Heart right ventricle (tissue), 16 donors: ENCODE results near the gene TET1. TPM values are rescaled to one million over a fixed set of nuclear protein-coding genes. Genes with fewer than 3 reads are reported as not detected.

Source experiments
- ATAC-seq, 8 donors: fragments of 200-7000 bp; cut with Tn5 transposase; one replicate each; pipeline ENCODE4 v1.9.1; 2020; ENCODE audit warnings: mild to moderate bottlenecking in 8 of 8, moderate library complexity in 8 of 8, moderate number of reproducible peaks in 1 of 8
- DNase-seq, 2 donors: peaks; one replicate each; pipeline ENCODE4 v3.0.0-alpha.2; 2020
- H3K27ac ChIP-seq, 10 donors: fragments of 200-600 bp; sonication (generic) in 2 of 10; one replicate each; pipeline versions ENCODE4 v1.5.0 to v1.8.0; 2020 to 2022; ENCODE audit warnings: mild to moderate bottlenecking in 3 of 10
- H3K27me3 ChIP-seq, 7 donors: fragments of 200-600 bp; one replicate each; pipeline ENCODE4 v1.8.0; 2021 to 2022; ENCODE audit warnings: mild to moderate bottlenecking in 2 of 7
- H3K36me3 ChIP-seq, 9 donors: fragments of 200-600 bp; sonication (generic) in 1 of 9; one replicate each; pipeline versions ENCODE4 v1.5.0 to v1.8.0; 2020 to 2022; ENCODE audit warnings: mild to moderate bottlenecking in 2 of 9
- H3K4me1 ChIP-seq, 9 donors: fragments of 200-600 bp; sonication (generic) in 1 of 9; one replicate each; pipeline versions ENCODE4 v1.5.0 to v1.8.0; 2020 to 2022; ENCODE audit warnings: mild to moderate bottlenecking in 4 of 9
- H3K4me3 ChIP-seq, 10 donors: fragments of 200-600 bp; sonication (generic) in 2 of 10; one replicate each; pipeline versions ENCODE4 v1.5.0 to v1.8.0; 2020 to 2022; ENCODE audit warnings: mild to moderate bottlenecking in 7 of 10, moderate library complexity in 2 of 10
- H3K9me3 ChIP-seq, 11 donors: fragments of 200-600 bp in 10 of 11; sonication (generic) in 2 of 11; one replicate each; pipeline versions ENCODE4 v1.5.0 to v1.8.0; 2013 to 2022; ENCODE audit warnings: mild to moderate bottlenecking in 2 of 11, control low read depth in 1 of 11, moderate library complexity in 1 of 11
- WGBS, 2 donors: extraction: QIAGEN DNeasy Blood & Tissue Kit; methylation state at CpG; one replicate each; pipeline ENCODE4 v1.1.7; 2013; ENCODE audit warnings: inconsistent platforms in 1 of 2; 5-methylcytosine and 5-hydroxymethylcytosine counted together
- intact Hi-C, 10 donors: fragments of 100-400 bp; cut with DNase I; formaldehyde crosslinking; loops; one replicate each; pipeline versions ENCODE4 v1.11.1 to v1.14.2; 2022
- polyA plus RNA-seq, 2 donors: library from polyadenylated mRNA; stranded (reverse); fragments of 200-250 nt; gene quantifications; one replicate each; pipeline ENCODE4 v1.2.3, GENCODE V29; 2013
- total RNA-seq, 10 donors: library from RNA; stranded (reverse); fragmentation: NEBNext Ultra II Directional in 3 of 10; extraction: Animal tissue kit (Norgen Biotek cat#: 25700) in 3 of 10; gene quantifications; one replicate each; pipeline versions ENCODE4 v1.2.1 to v1.2.4, GENCODE V29; 2021 to 2023
- TF ChIP-seq, protein P1 (sequence below), 9 donors: fragments of 200-600 bp; sonication (generic) in 2 of 9; IDR thresholded peaks; one replicate each; pipeline versions ENCODE4 v1.5.0 to v1.8.0; 2021 to 2022; ENCODE audit warnings: antibody characterized with exemption in 9 of 9, mild to moderate bottlenecking in 5 of 9, moderate library complexity in 1 of 9
- donor health status: Arrhythmogenic right ventricular cardiomyopathy.
- donor health status: ischemic (EF 13 %, LVEDD 7.1; RV severe dilation, severe dysfunction).
- donor health status: healthy with polysubstance abuse.
- donor health status: DM: no; HTN: yes; CAD: no.
- donor health status: DM: no; HTN: no; CAD: no.
- donor health status: ischemic (EF 25% LVEDD 6.9; RV normal size, moderate dysfunction).
- donor health status: ischemic (EF 25% LVEDD 5.7; RV mildly dilated, moderate dysfunction).
- donor health status: healthy.
- donor health status: DM: yes; HTN: yes; CAD: no.
- donor health status: Ischemic cardiomyopathy.
- donor health status: ischemic (EF 35%, LVEDD 5.7; RV mildly dilated, moderate dysfunction).
- donor health status: nonischemic (EF 11% LVEDD 7.7; RV severe dilation, severe dysfunction).
- donor health status: DM: yes; HTN: yes; CAD: no.
- donor health status: PGD.
- donor health status: ischemic (EF 29% LVEDD 5.4; RV normal size, mild dysfunction).
- donor health status: nonischemic (EF 23%, LVEDD 6.1; RV moderate dilation, normal function).

Gene TET1
- total and polyA plus RNA-seq, 12 donors = 0.17 to 4.2 (median 3.0) TPM

- H3K4me3 ChIP-seq = no peak overlapping the region
- peaks cover 0 to 54% (median 4%) of the 10 kb centered on the region in 7 donors for H3K27me3 ChIP-seq
- H3K27ac ChIP-seq = peak overlapping the region in 2 of 10 donors; percentile 17 to 22
- 63 to 72% methylated on average over 1 of the region's 1 CpG for WGBS, 2 donors
- no peaks in the 10 kb centered on the region for H3K36me3 ChIP-seq
- DNase-seq (no peak), ATAC-seq (peak in 1 of 8 donors; percentile 10)
- intact Hi-C loops = loop anchor here in 2 of 10 donors (10.0 kb wide), 1 partner anchor 88 kb away; no protein-coding TSS in a partner anchor
- H3K4me1 ChIP-seq = peaks cover 0 to 25% (median 6%) of the 10 kb centered on the region in 9 donors
- H3K9me3 ChIP-seq = no peaks in the 10 kb centered on the region
- TF ChIP-seq, protein P1, sequence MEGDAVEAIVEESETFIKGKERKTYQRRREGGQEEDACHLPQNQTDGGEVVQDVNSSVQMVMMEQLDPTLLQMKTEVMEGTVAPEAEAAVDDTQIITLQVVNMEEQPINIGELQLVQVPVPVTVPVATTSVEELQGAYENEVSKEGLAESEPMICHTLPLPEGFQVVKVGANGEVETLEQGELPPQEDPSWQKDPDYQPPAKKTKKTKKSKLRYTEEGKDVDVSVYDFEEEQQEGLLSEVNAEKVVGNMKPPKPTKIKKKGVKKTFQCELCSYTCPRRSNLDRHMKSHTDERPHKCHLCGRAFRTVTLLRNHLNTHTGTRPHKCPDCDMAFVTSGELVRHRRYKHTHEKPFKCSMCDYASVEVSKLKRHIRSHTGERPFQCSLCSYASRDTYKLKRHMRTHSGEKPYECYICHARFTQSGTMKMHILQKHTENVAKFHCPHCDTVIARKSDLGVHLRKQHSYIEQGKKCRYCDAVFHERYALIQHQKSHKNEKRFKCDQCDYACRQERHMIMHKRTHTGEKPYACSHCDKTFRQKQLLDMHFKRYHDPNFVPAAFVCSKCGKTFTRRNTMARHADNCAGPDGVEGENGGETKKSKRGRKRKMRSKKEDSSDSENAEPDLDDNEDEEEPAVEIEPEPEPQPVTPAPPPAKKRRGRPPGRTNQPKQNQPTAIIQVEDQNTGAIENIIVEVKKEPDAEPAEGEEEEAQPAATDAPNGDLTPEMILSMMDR (IDR thresholded peaks at IDR 0.05) = no peak
Observed at GRCh38 chr10:68566351-68566750, 6.2 kb downstream of the TET1 start.

GRCh38 chr10:68566955-68567354, 6.8 kb downstream of the TET1 start:
- no peak for ATAC-seq
- peaks cover 0 to 47% (median 4%) of the 10 kb centered on the region in 7 donors for H3K27me3 ChIP-seq
- peak overlapping the region in 1 of 10 donors; percentile 17 for H3K27ac ChIP-seq
- H3K4me3 ChIP-seq = no peak overlapping the region
- no peaks in the 10 kb centered on the region for H3K9me3 ChIP-seq
- DNase-seq = no peak
- intact Hi-C loops = loop anchor here in 2 of 10 donors (10.0 kb wide), 1 partner anchor 88 kb away; no protein-coding TSS in a partner anchor
- TF ChIP-seq, protein P1 (IDR thresholded peaks at IDR 0.05) = no peak
- peaks cover 0 to 19% (median 6%) of the 10 kb centered on the region in 9 donors for H3K4me1 ChIP-seq
- H3K36me3 ChIP-seq = no peaks in the 10 kb centered on the region
- WGBS, 2 donors = 73 to 74% methylated on average over 2 of the region's 2 CpGs

GRCh38 chr10:68572151-68572550, 12.0 kb downstream of the TET1 start:
- intact Hi-C loops = no loop called here
- Histone ChIP-seq H3K9me3 (no peaks in the 10 kb centered on the region), H3K4me1 (no peaks in the 10 kb centered on the region), H3K36me3 (peaks cover 0 to 14% (median 0%) of the 10 kb centered on the region in 9 donors), H3K4me3 (no peak overlapping the region), H3K27me3 (peaks cover 0 to 7% (median 0%) of the 10 kb centered on the region in 7 donors), H3K27ac (no peak overlapping the region)
- DNase-seq = no peak
- no peak for ATAC-seq
- 58 to 81% methylated on average over 5 of the region's 5 CpGs for WGBS, 2 donors
- TF ChIP-seq, protein P1 (IDR thresholded peaks at IDR 0.05) = no peak

- ATAC-seq (no peak), DNase-seq (no peak)
- Histone ChIP-seq H3K27ac (no peak overlapping the region), H3K4me3 (no peak overlapping the region), H3K4me1 (peaks cover 0 to under 1% (median 0%) of the 10 kb centered on the region in 9 donors), H3K9me3 (no peaks in the 10 kb centered on the region), H3K27me3 (no peaks in the 10 kb centered on the region), H3K36me3 (peaks cover 0 to 14% (median 0%) of the 10 kb centered on the region in 9 donors)
- TF ChIP-seq, protein P1 (IDR thresholded peaks at IDR 0.05) = no peak
- WGBS, 2 donors = 81 to 93% methylated on average over 2 of the region's 2 CpGs
- intact Hi-C loops = no loop called here
Observed at GRCh38 chr10:68574051-68574450, 13.9 kb downstream of the TET1 start.
